ENCODE measurements around the gene FOXF2. TPM values are rescaled to one million over a fixed set of nuclear protein-coding genes. Genes with fewer than 3 reads are reported as not detected.

The FOXF2 gene
- polyA plus RNA-seq, 1 donor from 2014 or later: not detected

DNA sequence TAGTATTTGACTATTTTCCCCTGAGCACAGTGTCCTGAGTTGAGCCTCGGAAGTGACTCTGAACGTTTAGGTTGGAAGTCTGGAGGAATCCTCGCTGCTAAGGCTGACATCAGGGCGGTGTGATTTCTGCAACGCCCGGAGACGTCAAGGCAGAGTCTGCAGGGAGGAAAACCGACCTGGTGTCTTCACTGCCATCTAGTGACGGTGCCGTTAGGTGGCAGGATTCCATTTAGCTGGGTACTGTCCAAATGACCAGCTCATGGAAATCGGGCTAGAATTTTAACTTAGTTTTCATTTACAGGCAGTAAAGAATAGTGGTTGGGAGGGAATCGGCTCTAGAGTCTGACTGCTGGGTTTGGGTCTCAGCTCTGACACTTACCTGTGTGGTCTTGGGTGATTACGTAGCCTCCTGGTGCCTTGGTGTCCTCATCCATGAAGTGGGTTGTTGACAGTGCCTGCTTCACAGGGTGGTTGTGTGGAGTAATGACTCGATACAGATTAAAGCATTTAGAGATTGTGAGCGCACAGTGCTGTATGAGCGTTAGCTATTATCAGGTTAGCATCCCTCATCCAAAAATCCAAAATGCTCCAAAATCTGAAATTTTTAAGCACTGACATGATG, 35.0 kb downstream of the FOXF2 start:
- peaks cover 0 to 4% (median 3%) of the 10 kb centered on the region in 3 donors for H3K4me1 Mint-ChIP-seq
- peaks cover 3 to 7% (median 6%) of the 10 kb centered on the region in 3 donors for H3K9me3 Mint-ChIP-seq
- no peak overlapping the region for H3K27ac Mint-ChIP-seq
- no peak overlapping the region for H3K4me3 Mint-ChIP-seq
- peaks cover 10% of the 10 kb centered on the region for H3K27me3 Mint-ChIP-seq
- H3K36me3 Mint-ChIP-seq: no peaks in the 10 kb centered on the region

GRCh38 chr6:1426416-1426815, 37.0 kb downstream of the FOXF2 start:
- Mint-ChIP-seq H3K4me3 (no peak overlapping the region), H3K27ac (no peak overlapping the region), H3K27me3 (peaks cover 10% of the 10 kb centered on the region), H3K36me3 (no peaks in the 10 kb centered on the region), H3K4me1 (peaks cover 0 to 4% (median 3%) of the 10 kb centered on the region in 3 donors), H3K9me3 (peaks cover 0 to 2% (median 0%) of the 10 kb centered on the region in 3 donors)

- H3K27ac Mint-ChIP-seq: no peak overlapping the region
- peaks cover 2% of the 10 kb centered on the region for H3K36me3 Mint-ChIP-seq
- H3K4me3 Mint-ChIP-seq: no peak overlapping the region
- peaks cover 0 to 3% (median 2%) of the 10 kb centered on the region in 3 donors for H3K4me1 Mint-ChIP-seq
- peaks cover 24% of the 10 kb centered on the region for H3K27me3 Mint-ChIP-seq
- H3K9me3 Mint-ChIP-seq: peaks cover 0 to 2% (median 0%) of the 10 kb centered on the region in 3 donors
Observed at GRCh38 chr6:1435806-1436205, 46.4 kb downstream of the FOXF2 start.

DNA sequence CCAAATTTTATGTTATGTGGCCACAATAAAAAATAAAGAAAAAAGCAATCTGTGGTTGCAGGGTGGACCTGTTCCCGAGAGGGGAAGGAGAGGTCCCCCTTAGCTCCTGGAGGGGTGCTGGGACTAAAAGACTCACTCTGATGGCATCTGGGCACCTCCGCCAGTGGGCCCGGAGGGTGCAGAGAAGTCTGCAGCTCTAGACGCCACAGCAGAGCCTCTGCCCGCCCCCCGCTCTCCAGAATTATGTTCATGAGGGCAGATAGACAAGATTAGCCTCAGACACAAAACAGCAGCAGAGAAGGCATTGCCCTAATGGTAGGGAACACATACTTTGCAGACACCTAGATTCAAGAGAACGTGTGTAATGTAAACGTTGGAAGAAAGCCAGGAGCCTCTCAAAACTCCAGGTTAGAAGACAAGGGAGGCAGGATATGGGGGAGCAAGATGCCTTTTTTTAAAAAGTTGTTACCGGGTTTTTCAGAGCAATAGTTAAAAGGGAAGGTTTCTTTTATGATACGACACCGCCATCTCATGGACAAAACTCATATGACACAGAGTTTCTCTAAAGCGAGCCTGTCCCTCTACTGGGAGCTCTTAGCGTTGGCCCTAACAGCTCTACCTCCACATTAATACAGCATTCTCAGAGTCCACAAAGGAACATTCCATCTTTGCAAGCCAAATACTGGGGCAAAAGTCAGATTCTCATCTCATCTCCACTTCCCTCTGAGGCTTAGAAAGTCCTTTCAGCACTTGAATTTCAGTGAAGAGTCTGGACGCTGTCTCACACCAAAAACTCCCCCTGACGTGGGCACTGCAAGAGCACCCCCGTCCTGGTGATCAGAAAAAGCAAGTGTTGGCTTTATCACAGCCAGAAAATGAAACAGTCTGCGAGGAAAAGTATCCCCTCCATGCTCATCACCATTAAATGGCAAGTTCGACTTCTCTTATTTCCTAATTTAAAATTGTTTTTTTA, 47.2 kb downstream of the FOXF2 start:
- Mint-ChIP-seq H3K4me3 (no peak overlapping the region), H3K4me1 (peaks cover 0 to 3% (median 2%) of the 10 kb centered on the region in 3 donors), H3K27me3 (peaks cover 24% of the 10 kb centered on the region), H3K9me3 (peaks cover 0 to 2% (median 0%) of the 10 kb centered on the region in 3 donors), H3K27ac (no peak overlapping the region), H3K36me3 (peaks cover 2% of the 10 kb centered on the region)

DNA sequence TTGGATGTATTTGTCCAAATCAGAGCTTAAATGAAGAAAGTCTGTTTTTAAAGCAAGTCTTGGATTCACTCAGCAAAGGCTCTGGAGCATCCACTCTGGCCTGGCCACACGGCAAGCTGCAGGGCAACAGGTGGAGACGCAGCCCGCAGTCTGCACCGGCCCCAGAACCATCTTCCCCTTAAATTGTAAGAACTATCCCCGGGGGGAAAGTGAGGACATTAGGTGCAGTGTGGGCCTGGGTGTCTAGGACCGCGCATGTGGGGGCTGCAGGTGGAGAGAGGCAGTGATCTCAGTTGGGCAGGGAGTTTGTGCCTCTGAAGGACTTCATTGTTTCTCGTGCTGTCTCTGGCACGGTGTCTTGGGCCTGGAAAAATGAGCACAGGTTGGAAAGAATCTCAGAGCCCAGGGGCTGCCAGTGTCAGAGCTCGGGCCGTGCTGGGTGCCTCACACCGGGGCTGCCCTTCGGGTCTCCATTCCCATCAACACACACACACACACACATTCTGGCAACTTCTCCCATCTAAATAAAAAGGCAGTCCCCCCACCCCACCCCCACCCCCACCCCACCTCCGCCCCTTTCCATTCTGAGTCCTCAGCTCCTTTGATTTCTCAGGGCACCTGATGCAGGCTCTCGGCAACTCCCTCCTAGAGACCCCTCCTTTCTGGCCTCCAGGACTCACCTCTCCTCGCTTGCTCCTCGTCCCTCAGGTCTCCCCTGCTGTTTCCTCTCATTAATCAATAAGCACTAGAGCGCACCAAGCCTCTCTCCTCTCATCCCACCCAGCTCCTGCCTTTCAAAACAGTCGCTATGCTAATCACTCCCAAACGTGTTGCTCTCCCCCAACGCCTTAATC, 48.4 kb downstream of the FOXF2 start:
- H3K27me3 Mint-ChIP-seq: peaks cover 24% of the 10 kb centered on the region

GRCh38 chr6:1438471-1438881, 49.1 kb downstream of the FOXF2 start:
- peaks cover 0 to 3% (median 2%) of the 10 kb centered on the region in 3 donors for H3K4me1 Mint-ChIP-seq
- H3K27me3 Mint-ChIP-seq: peaks cover 24% of the 10 kb centered on the region
- H3K27ac Mint-ChIP-seq: no peak overlapping the region
- H3K4me3 Mint-ChIP-seq: no peak overlapping the region
- peaks cover 2% of the 10 kb centered on the region for H3K36me3 Mint-ChIP-seq
- H3K9me3 Mint-ChIP-seq: peaks cover 3 to 7% (median 6%) of the 10 kb centered on the region in 3 donors

More for the DNA sequence above, 48.4 kb downstream of the FOXF2 start:
- no peak overlapping the region for H3K4me3 Mint-ChIP-seq
- H3K9me3 Mint-ChIP-seq: peaks cover 3 to 6% (median 6%) of the 10 kb centered on the region in 3 donors
- no peak overlapping the region for H3K27ac Mint-ChIP-seq
- peaks cover 0 to 3% (median 2%) of the 10 kb centered on the region in 3 donors for H3K4me1 Mint-ChIP-seq
- H3K36me3 Mint-ChIP-seq: peaks cover 2% of the 10 kb centered on the region

DNA sequence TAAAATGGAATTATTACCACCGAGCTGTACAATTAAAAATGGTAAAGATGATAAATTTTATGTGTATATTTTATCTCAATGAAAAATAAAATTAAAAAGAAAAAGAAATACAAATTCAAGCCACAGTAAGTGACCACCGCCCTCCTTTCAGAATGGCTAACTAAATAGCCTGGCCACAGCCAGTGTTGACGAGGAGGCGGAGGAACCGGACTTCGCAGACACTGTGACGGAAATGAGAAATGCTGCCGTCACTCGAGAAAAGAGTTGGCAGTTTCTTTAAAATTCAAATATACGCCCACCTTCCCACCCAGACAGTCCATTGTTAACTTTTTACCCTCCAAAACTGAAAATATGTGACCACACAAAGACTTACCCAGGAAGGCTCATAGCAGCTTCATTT, 50.0 kb downstream of the FOXF2 start:
- peaks cover 24% of the 10 kb centered on the region for H3K27me3 Mint-ChIP-seq
- H3K36me3 Mint-ChIP-seq: peaks cover 2% of the 10 kb centered on the region
- H3K27ac Mint-ChIP-seq: no peak overlapping the region
- no peak overlapping the region for H3K4me3 Mint-ChIP-seq
- H3K4me1 Mint-ChIP-seq: peaks cover 0 to 3% (median 2%) of the 10 kb centered on the region in 3 donors
- H3K9me3 Mint-ChIP-seq: peaks cover 3 to 7% (median 6%) of the 10 kb centered on the region in 3 donors

GRCh38 chr6:1442929-1443328, 53.6 kb downstream of the FOXF2 start:
- Mint-ChIP-seq H3K27me3 (peaks cover 13% of the 10 kb centered on the region), H3K27ac (no peak overlapping the region), H3K9me3 (peaks cover 3 to 7% (median 6%) of the 10 kb centered on the region in 3 donors), H3K36me3 (peaks cover 3% of the 10 kb centered on the region), H3K4me1 (no peaks in the 10 kb centered on the region), H3K4me3 (no peak overlapping the region)

Other genes with a start within 250 kb of the FOXF2 start
- gene FOXQ1, start 77.5 kb upstream of the FOXF2 start, polyA plus RNA-seq: not detected
- gene FOXC1, start 220.3 kb downstream of the FOXF2 start, polyA plus RNA-seq: not detected